CD4-positive, alpha-beta T cell treated with Interleukin-4 for 4 hours (primary cell): ENCODE measurements around the gene KLHL13.
"Not testable (repeated sequence)": the region's sequence is repeated elsewhere in the genome, so short reads cannot be mapped to it uniquely, and the experiment has no call there.

Source experiments
- DNase-seq: peaks from one replicate; pipeline ENCODE4 v3.0.0-alpha.2; 2020

Gene KLHL13

GRCh38 chrX:118066867-118067515, 49.6 kb downstream of the KLHL13 start:
- DNase-seq: no peak

GRCh38 chrX:118062817-118063615, 53.6 kb downstream of the KLHL13 start:
- no peak for DNase-seq

GRCh38 chrX:118062048-118062789, 54.4 kb downstream of the KLHL13 start:
- no peak for DNase-seq

- no peak for DNase-seq
These were observed 57.7 kb downstream of the KLHL13 start for GRCh38 chrX:118058924-118059323.

GRCh38 chrX:118056870-118057269, 59.7 kb downstream of the KLHL13 start:
- no peak for DNase-seq

GRCh38 chrX:118049713-118050112, 66.9 kb downstream of the KLHL13 start:
- DNase-seq: no peak

GRCh38 chrX:118047446-118048186, 69.0 kb downstream of the KLHL13 start:
- no peak for DNase-seq

GRCh38 chrX:118039591-118039990, 77.0 kb downstream of the KLHL13 start:
- DNase-seq: no peak

- no peak for DNase-seq
These were observed 77.8 kb downstream of the KLHL13 start for GRCh38 chrX:118038614-118039365.

GRCh38 chrX:118026631-118027030, 90.0 kb downstream of the KLHL13 start:
- DNase-seq: no peak

GRCh38 chrX:118025226-118025625, 91.4 kb downstream of the KLHL13 start:
- DNase-seq: no peak

GRCh38 chrX:118024482-118024881, 92.1 kb downstream of the KLHL13 start:
- no peak for DNase-seq

- no peak for DNase-seq
These were observed 93.9 kb downstream of the KLHL13 start for GRCh38 chrX:118022753-118023152.

GRCh38 chrX:118016422-118016821, 100.2 kb downstream of the KLHL13 start:
- DNase-seq: no peak

- DNase-seq: not testable (repeated sequence)
These were observed 114.2 kb downstream of the KLHL13 start for GRCh38 chrX:118002417-118002816.

GRCh38 chrX:118000518-118000917, 116.1 kb downstream of the KLHL13 start:
- DNase-seq: no peak

- DNase-seq: no peak
These were observed 118.4 kb downstream of the KLHL13 start for GRCh38 chrX:117998171-117998570.

- no peak for DNase-seq
These were observed 119.6 kb downstream of the KLHL13 start for GRCh38 chrX:117996918-117997480.

- DNase-seq: no peak
These were observed 120.2 kb downstream of the KLHL13 start for GRCh38 chrX:117996408-117996807.

- DNase-seq: no peak
These were observed 121.2 kb downstream of the KLHL13 start for GRCh38 chrX:117995378-117995777.

- DNase-seq: no peak
These were observed 124.4 kb downstream of the KLHL13 start for GRCh38 chrX:117992192-117992723.

- no peak for DNase-seq
These were observed 126.2 kb downstream of the KLHL13 start for GRCh38 chrX:117990438-117990837.
